GM12878 (cell line): ENCODE data around the gene ETV6.

ENCODE experiments used
- EGR1 ChIP-seq, 2 experiments: IDR thresholded peaks; 1 replicate in 1 of 2; 2 replicates in 1 of 2; pipeline ENCODE4 v1.6.1; 2011 to 2012; ENCODE audit warnings: low read depth in 2 of 2, low read length in 2 of 2, borderline replicate concordance in 1 of 2, mild to moderate bottlenecking in 1 of 2, moderate library complexity in 1 of 2
- RAD21 ChIP-seq: IDR thresholded peaks from 2 replicates; pipeline ENCODE4 v1.6.1; 2011; ENCODE audit warnings: mild to moderate bottlenecking, low read depth, low read length, moderate library complexity; ENCODE audit not compliant: insufficient read depth
- TARDBP ChIP-seq: IDR thresholded peaks from 2 replicates; pipeline ENCODE4 v1.6.1; 2016; ENCODE audit warnings: borderline replicate concordance
- YY1 ChIP-seq: IDR thresholded peaks from 2 replicates; pipeline ENCODE4 v1.6.1; 2011; ENCODE audit warnings: low read depth, mild to moderate bottlenecking, low read length

DNA sequence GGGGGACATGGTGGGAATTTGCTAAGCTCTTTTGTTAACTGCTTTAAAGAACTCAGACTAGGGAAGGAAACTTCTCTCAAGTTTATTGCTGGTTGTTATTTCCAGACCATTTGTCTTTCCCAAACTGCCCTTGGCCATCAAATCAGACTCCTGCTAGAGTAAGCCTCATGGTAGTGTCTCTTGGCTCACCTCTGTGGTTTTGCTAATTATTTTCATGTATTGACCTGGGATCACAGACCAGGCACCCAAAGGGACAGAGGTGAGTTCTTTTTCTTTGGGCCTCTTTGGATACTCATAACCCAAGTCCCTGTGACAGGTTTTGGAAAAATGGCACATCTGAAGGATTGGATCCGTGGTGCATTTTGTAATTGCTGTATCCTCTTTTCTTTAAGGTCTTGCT, 11.2 kb downstream of the ETV6 start:
- TF ChIP-seq EGR1 (IDR thresholded peaks at IDR 0.05; ENCODE audit: borderline replicate concordance in 1 of 2, low read depth in 2 of 2, low read length in 2 of 2) (no peak), RAD21 (no peak), TARDBP (no peak), YY1 (no peak)
